Measurements from ENCODE around the gene ELL. TPM values are rescaled to one million over a fixed set of nuclear protein-coding genes. Genes with fewer than 3 reads are reported as not detected.
A peak's percentile ranks its signal among the peaks of the same experiment; 100 is the strongest.

Gene ELL
- total RNA-seq, 1 donor from 2014 or later, result 24.5 TPM

- no peak overlapping the region for H3K4me3 ChIP-seq (ENCODE audit: low read length in 3 of 3)
- no peak overlapping the region for H3K27ac ChIP-seq (ENCODE audit: low read depth, low read length)
- peaks cover 0 to 4% (median 0%) of the 10 kb centered on the region in 3 donors for H3K27me3 ChIP-seq (ENCODE audit: control insufficient read depth in 3 of 3, insufficient read depth in 3 of 3, low read length in 3 of 3)
- H3K36me3 ChIP-seq (ENCODE audit: control insufficient read depth in 3 of 3, insufficient read depth in 3 of 3, low read length in 3 of 3), result peaks cover 0 to 2% (median 0%) of the 10 kb centered on the region in 3 donors
- H3K9ac ChIP-seq (ENCODE audit: low read depth in 1 of 3, low read length in 3 of 3), result no peak overlapping the region
- H3K4me1 ChIP-seq (ENCODE audit: control insufficient read depth in 3 of 3, insufficient read depth in 3 of 3, low read length in 3 of 3), result peaks cover 3 to 19% (median 12%) of the 10 kb centered on the region in 3 donors
- H3K9me3 ChIP-seq (ENCODE audit: control insufficient read depth in 3 of 3, low read length in 3 of 3), result no peaks in the 10 kb centered on the region
Observed at GRCh38 chr19:18432275-18433014, 89.4 kb downstream of the ELL start.

- no peak overlapping the region for H3K27ac ChIP-seq (ENCODE audit: low read depth, low read length)
- no peaks in the 10 kb centered on the region for H3K9me3 ChIP-seq (ENCODE audit: control insufficient read depth in 3 of 3, low read length in 3 of 3)
- no peak overlapping the region for H3K9ac ChIP-seq (ENCODE audit: low read depth in 1 of 3, low read length in 3 of 3)
- peaks cover 0 to 4% (median 0%) of the 10 kb centered on the region in 3 donors for H3K27me3 ChIP-seq (ENCODE audit: control insufficient read depth in 3 of 3, insufficient read depth in 3 of 3, low read length in 3 of 3)
- peaks cover 0 to 2% (median 0%) of the 10 kb centered on the region in 3 donors for H3K36me3 ChIP-seq (ENCODE audit: control insufficient read depth in 3 of 3, insufficient read depth in 3 of 3, low read length in 3 of 3)
- peaks cover 5 to 17% (median 15%) of the 10 kb centered on the region in 3 donors for H3K4me1 ChIP-seq (ENCODE audit: control insufficient read depth in 3 of 3, insufficient read depth in 3 of 3, low read length in 3 of 3)
- no peak overlapping the region for H3K4me3 ChIP-seq (ENCODE audit: low read length in 3 of 3)
Observed at GRCh38 chr19:18431351-18432197, 90.3 kb downstream of the ELL start.

GRCh38 chr19:18430417-18431144 is 91.3 kb downstream of the ELL start:
- no peak overlapping the region for H3K4me3 ChIP-seq (ENCODE audit: low read length in 3 of 3)
- H3K36me3 ChIP-seq (ENCODE audit: control insufficient read depth in 3 of 3, insufficient read depth in 3 of 3, low read length in 3 of 3), result peaks cover 0 to under 1% (median 0%) of the 10 kb centered on the region in 3 donors
- H3K9me3 ChIP-seq (ENCODE audit: control insufficient read depth in 3 of 3, low read length in 3 of 3), result no peaks in the 10 kb centered on the region
- peaks cover 14 to 25% (median 20%) of the 10 kb centered on the region in 3 donors for H3K4me1 ChIP-seq (ENCODE audit: control insufficient read depth in 3 of 3, insufficient read depth in 3 of 3, low read length in 3 of 3)
- H3K27ac ChIP-seq (ENCODE audit: low read depth, low read length), result no peak overlapping the region
- H3K9ac ChIP-seq (ENCODE audit: low read depth in 1 of 3, low read length in 3 of 3), result no peak overlapping the region
- H3K27me3 ChIP-seq (ENCODE audit: control insufficient read depth in 3 of 3, insufficient read depth in 3 of 3, low read length in 3 of 3), result peaks cover 0 to 4% (median 0%) of the 10 kb centered on the region in 3 donors

- Histone ChIP-seq H3K4me1 (ENCODE audit: control insufficient read depth in 3 of 3, insufficient read depth in 3 of 3, low read length in 3 of 3) (peaks cover 19 to 29% (median 26%) of the 10 kb centered on the region in 3 donors), H3K27me3 (ENCODE audit: control insufficient read depth in 3 of 3, insufficient read depth in 3 of 3, low read length in 3 of 3) (peaks cover 0 to 4% (median 0%) of the 10 kb centered on the region in 3 donors), H3K4me3 (ENCODE audit: low read length in 3 of 3) (no peak overlapping the region), H3K27ac (ENCODE audit: low read depth, low read length) (no peak overlapping the region), H3K36me3 (ENCODE audit: control insufficient read depth in 3 of 3, insufficient read depth in 3 of 3, low read length in 3 of 3) (no peaks in the 10 kb centered on the region), H3K9ac (ENCODE audit: low read depth in 1 of 3, low read length in 3 of 3) (peak overlapping the region in 1 of 3 donors; percentile 33), H3K9me3 (ENCODE audit: control insufficient read depth in 3 of 3, low read length in 3 of 3) (no peaks in the 10 kb centered on the region)
Observed at GRCh38 chr19:18429717-18430416, 92.0 kb downstream of the ELL start.

- no peaks in the 10 kb centered on the region for H3K9me3 ChIP-seq (ENCODE audit: control insufficient read depth in 3 of 3, low read length in 3 of 3)
- no peak overlapping the region for H3K27ac ChIP-seq (ENCODE audit: low read depth, low read length)
- H3K27me3 ChIP-seq (ENCODE audit: control insufficient read depth in 3 of 3, insufficient read depth in 3 of 3, low read length in 3 of 3), result peaks cover 0 to 1% (median 0%) of the 10 kb centered on the region in 3 donors
- H3K4me3 ChIP-seq (ENCODE audit: low read length in 3 of 3), result no peak overlapping the region
- peaks cover 19 to 29% (median 26%) of the 10 kb centered on the region in 3 donors for H3K4me1 ChIP-seq (ENCODE audit: control insufficient read depth in 3 of 3, insufficient read depth in 3 of 3, low read length in 3 of 3)
- no peak overlapping the region for H3K9ac ChIP-seq (ENCODE audit: low read depth in 1 of 3, low read length in 3 of 3)
- no peaks in the 10 kb centered on the region for H3K36me3 ChIP-seq (ENCODE audit: control insufficient read depth in 3 of 3, insufficient read depth in 3 of 3, low read length in 3 of 3)
Observed at GRCh38 chr19:18428787-18429674, 92.8 kb downstream of the ELL start.

GRCh38 chr19:18428173-18428786 is 93.6 kb downstream of the ELL start:
- no peak overlapping the region for H3K27ac ChIP-seq (ENCODE audit: low read depth, low read length)
- no peaks in the 10 kb centered on the region for H3K9me3 ChIP-seq (ENCODE audit: control insufficient read depth in 3 of 3, low read length in 3 of 3)
- no peaks in the 10 kb centered on the region for H3K27me3 ChIP-seq (ENCODE audit: control insufficient read depth in 3 of 3, insufficient read depth in 3 of 3, low read length in 3 of 3)
- H3K4me1 ChIP-seq (ENCODE audit: control insufficient read depth in 3 of 3, insufficient read depth in 3 of 3, low read length in 3 of 3), result peaks cover 22 to 35% (median 32%) of the 10 kb centered on the region in 3 donors
- no peak overlapping the region for H3K9ac ChIP-seq (ENCODE audit: low read depth in 1 of 3, low read length in 3 of 3)
- H3K36me3 ChIP-seq (ENCODE audit: control insufficient read depth in 3 of 3, insufficient read depth in 3 of 3, low read length in 3 of 3), result no peaks in the 10 kb centered on the region
- no peak overlapping the region for H3K4me3 ChIP-seq (ENCODE audit: low read length in 3 of 3)

GRCh38 chr19:18427743-18428113 is 94.1 kb downstream of the ELL start:
- H3K9ac ChIP-seq (ENCODE audit: low read depth in 1 of 3, low read length in 3 of 3), result no peak overlapping the region
- H3K27ac ChIP-seq (ENCODE audit: low read depth, low read length), result no peak overlapping the region
- no peak overlapping the region for H3K4me3 ChIP-seq (ENCODE audit: low read length in 3 of 3)
- H3K36me3 ChIP-seq (ENCODE audit: control insufficient read depth in 3 of 3, insufficient read depth in 3 of 3, low read length in 3 of 3), result no peaks in the 10 kb centered on the region
- H3K27me3 ChIP-seq (ENCODE audit: control insufficient read depth in 3 of 3, insufficient read depth in 3 of 3, low read length in 3 of 3), result no peaks in the 10 kb centered on the region
- H3K4me1 ChIP-seq (ENCODE audit: control insufficient read depth in 3 of 3, insufficient read depth in 3 of 3, low read length in 3 of 3), result peaks cover 28 to 36% (median 33%) of the 10 kb centered on the region in 3 donors
- no peaks in the 10 kb centered on the region for H3K9me3 ChIP-seq (ENCODE audit: control insufficient read depth in 3 of 3, low read length in 3 of 3)

GRCh38 chr19:18427080-18427742 is 94.7 kb downstream of the ELL start:
- Histone ChIP-seq H3K27ac (ENCODE audit: low read depth, low read length) (no peak overlapping the region), H3K9me3 (ENCODE audit: control insufficient read depth in 3 of 3, low read length in 3 of 3) (no peaks in the 10 kb centered on the region), H3K4me3 (ENCODE audit: low read length in 3 of 3) (no peak overlapping the region), H3K9ac (ENCODE audit: low read depth in 1 of 3, low read length in 3 of 3) (no peak overlapping the region), H3K4me1 (ENCODE audit: control insufficient read depth in 3 of 3, insufficient read depth in 3 of 3, low read length in 3 of 3) (peaks cover 28 to 41% (median 34%) of the 10 kb centered on the region in 3 donors), H3K27me3 (ENCODE audit: control insufficient read depth in 3 of 3, insufficient read depth in 3 of 3, low read length in 3 of 3) (no peaks in the 10 kb centered on the region), H3K36me3 (ENCODE audit: control insufficient read depth in 3 of 3, insufficient read depth in 3 of 3, low read length in 3 of 3) (no peaks in the 10 kb centered on the region)
